ENCODE results near the gene PKD1.

The PKD1 gene

DNA sequence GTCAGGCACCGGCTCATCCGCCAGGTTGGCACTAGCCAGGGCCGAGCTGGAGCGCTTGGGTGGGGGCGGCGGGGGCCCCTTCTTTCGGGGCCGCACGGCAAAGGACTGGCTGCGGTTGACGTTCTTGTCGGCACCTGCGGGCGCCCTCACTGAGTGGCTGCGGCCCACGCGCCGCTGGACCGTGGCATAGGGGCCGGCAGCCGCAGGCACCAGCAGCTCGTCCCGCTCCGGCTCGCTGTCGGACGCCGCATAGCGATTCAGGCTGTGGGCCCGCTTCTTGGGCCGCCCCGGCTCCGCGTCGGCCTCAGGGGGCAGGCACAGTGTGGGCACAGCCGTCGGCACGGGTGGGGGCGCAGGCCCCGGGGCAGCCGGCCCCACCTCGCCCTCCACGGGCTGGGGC, 44.8 kb upstream of the PKD1 start:
- no peak overlapping the region for H3K4me3 ChIP-seq (ENCODE audit: low read depth, low read length)
- no peak for DNase-seq (ENCODE audit: low read depth)
- TF ChIP-seq MAX (IDR thresholded peaks at IDR 0.05; ENCODE audit: low read depth, low read length) (no peak), MYC (IDR thresholded peaks at IDR 0.05; ENCODE audit: low read depth, low read length) (no peak), POLR2A (IDR thresholded peaks at IDR 0.05; ENCODE audit: extremely low read depth, insufficient read length) (no peak), CTCF (IDR thresholded peaks at IDR 0.05; ENCODE audit: low read depth, low read length) (no peak)

DNA sequence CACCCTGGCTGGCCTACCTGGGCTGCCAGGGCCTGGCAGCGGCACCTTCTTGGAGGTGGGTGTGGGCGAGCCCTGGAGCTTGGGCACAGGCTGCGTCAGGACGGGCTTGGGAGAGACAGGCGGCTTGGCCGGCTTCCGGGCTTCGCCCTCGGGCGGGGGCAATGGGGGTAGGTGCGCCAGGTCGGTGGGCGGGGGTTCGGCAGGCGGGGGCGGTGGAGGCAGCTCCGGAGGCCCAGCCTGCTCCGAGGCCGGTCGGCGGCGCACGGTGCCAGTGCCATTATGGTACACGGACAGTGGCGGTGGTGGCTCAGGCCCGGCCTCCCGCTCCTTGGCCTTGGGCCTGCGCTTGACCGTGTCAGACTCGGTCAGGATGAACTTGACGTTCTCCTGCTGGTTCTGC, 43.9 kb upstream of the PKD1 start:
- TF ChIP-seq MAX (IDR thresholded peaks at IDR 0.05; ENCODE audit: low read depth, low read length), result no peak
- no peak for TF ChIP-seq CTCF (IDR thresholded peaks at IDR 0.05; ENCODE audit: low read depth, low read length)
- no peak for TF ChIP-seq POLR2A (IDR thresholded peaks at IDR 0.05; ENCODE audit: extremely low read depth, insufficient read length)
- no peak for TF ChIP-seq MYC (IDR thresholded peaks at IDR 0.05; ENCODE audit: low read depth, low read length)
- no peak overlapping the region for H3K4me3 ChIP-seq (ENCODE audit: low read depth, low read length)
- no peak for DNase-seq (ENCODE audit: low read depth)

DNA sequence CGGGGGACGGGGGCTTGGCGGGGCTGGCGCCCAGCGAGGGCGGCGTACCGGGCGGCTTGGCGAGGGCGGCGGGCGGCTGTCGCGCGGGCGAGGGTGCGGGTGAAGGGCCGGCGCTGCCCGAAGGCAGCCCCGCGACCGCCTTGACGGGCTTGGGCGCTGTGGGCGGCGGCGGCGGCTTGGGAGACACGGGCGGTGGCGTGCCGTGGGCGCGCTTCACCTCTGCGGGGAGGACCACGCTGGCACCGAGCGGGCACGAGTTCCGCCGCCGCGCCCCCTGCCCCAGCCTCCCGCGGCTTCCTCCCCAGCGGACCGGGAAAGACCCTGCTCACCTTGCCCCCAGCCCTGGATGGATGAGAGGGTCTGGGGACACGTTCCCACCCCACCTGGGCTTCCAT, 43.4 kb upstream of the PKD1 start:
- DNase-seq (ENCODE audit: low read depth), result no peak
- TF ChIP-seq MYC (IDR thresholded peaks at IDR 0.05; ENCODE audit: low read depth, low read length) (no peak), POLR2A (IDR thresholded peaks at IDR 0.05; ENCODE audit: extremely low read depth, insufficient read length) (no peak), MAX (IDR thresholded peaks at IDR 0.05; ENCODE audit: low read depth, low read length) (no peak), CTCF (IDR thresholded peaks at IDR 0.05; ENCODE audit: low read depth, low read length) (no peak)
- H3K4me3 ChIP-seq (ENCODE audit: low read depth, low read length), result no peak overlapping the region

DNA sequence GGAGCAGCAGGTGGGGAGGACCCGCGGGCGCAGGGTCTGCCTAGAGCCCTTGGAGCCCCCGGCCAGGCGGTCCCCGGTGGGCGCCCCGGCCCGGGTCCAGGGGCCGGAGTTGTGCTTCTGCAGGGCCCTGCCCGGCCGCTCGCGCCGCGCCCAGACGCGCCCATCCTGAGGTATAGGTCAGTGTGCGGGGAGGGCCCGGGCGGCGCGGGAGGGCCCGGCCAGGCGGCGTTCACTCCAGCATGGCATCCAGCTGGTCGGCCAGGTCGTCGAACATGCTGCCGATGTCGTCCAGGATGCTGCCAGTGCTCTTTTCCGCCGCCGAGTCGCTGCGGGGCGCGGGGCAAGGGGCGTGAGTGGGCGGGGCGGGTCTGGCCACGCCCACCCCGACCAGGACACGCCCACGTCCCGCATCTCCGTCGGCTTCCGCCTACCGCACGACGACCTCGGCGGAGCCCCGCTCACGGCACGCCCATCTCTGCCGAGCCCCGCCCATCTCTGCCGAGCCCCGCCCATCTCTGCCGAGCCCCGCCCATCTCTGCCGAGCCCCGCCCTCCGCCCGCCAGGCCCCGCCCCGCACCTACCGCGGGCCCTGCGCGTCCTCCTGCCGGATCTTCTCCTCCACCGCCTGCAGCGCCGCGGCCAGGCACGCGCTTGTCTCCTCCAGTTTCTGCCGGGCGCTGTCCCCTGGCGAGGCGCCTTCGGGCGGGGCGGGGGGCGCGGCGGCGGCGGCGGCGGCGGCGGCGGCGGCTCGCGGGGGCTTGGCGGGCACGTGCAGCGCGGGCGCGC, 42.8 kb upstream of the PKD1 start:
- H3K4me3 ChIP-seq (ENCODE audit: low read depth, low read length), result no peak overlapping the region
- TF ChIP-seq MYC (IDR thresholded peaks at IDR 0.05; ENCODE audit: low read depth, low read length) (no peak), CTCF (IDR thresholded peaks at IDR 0.05; ENCODE audit: low read depth, low read length) (no peak), POLR2A (IDR thresholded peaks at IDR 0.05; ENCODE audit: extremely low read depth, insufficient read length) (no peak), MAX (IDR thresholded peaks at IDR 0.05; ENCODE audit: low read depth, low read length) (no peak)
- DNase-seq (ENCODE audit: low read depth), result no peak

GRCh38 chr16:2177561-2177960, 41.9 kb upstream of the PKD1 start:
- no peak overlapping the region for H3K4me3 ChIP-seq (ENCODE audit: low read depth, low read length)
- no peak for TF ChIP-seq MAX (IDR thresholded peaks at IDR 0.05; ENCODE audit: low read depth, low read length)
- TF ChIP-seq POLR2A (IDR thresholded peaks at IDR 0.05; ENCODE audit: extremely low read depth, insufficient read length), result no peak
- no peak for TF ChIP-seq MYC (IDR thresholded peaks at IDR 0.05; ENCODE audit: low read depth, low read length)
- TF ChIP-seq CTCF (IDR thresholded peaks at IDR 0.05; ENCODE audit: low read depth, low read length), result no peak
- no peak for DNase-seq (ENCODE audit: low read depth)

All from NB4 (cell line).